ENCODE data around the gene ENAH. TPM values are rescaled to one million over a fixed set of nuclear protein-coding genes. Genes with fewer than 3 reads are reported as not detected.

Gene ENAH
- total RNA-seq, 1 experiment from 2014 or later = 103 TPM

DNA sequence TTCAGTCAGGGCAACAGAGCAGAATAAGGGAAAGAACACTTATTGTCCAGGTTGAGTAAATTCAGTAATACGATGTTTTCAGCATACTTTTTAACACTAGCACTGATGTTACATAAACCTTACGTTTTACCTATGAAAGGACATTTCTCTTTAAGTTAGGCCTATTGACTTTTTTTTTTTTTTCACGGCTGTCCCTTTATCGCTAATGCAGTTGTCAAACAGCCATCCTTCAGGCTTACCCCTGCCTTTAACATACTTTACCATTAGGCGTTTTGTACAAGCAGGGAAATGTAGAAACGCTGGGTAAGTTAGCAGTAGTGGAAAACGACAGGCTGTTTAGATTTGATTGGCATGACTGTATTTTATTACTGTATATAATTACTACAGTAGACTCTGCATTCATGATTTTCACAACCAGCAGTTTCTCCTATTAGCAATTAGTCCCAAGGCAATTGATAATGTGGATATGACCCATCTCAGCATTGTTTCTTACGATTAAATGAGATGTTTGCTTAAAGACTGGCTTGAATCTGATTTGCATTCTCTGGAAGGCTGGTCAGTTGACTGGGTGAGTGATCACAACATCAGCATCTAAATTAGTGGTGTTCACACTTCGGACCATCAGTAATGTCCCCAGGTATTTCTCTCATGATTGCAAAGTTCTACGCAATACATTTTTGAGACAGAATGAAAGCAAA, 115.2 kb downstream of the ENAH start:
- no peak for DNase-seq
- Mint-ChIP-seq H3K9me3 (ENCODE audit: low read depth, unreplicated experiment) (no peaks in the 10 kb centered on the region), H3K4me3 (ENCODE audit: low read depth, unreplicated experiment) (no peak overlapping the region), H3K36me3 (ENCODE audit: insufficient read depth, unreplicated experiment) (no peaks in the 10 kb centered on the region), H3K27me3 (ENCODE audit: unreplicated experiment) (no peaks in the 10 kb centered on the region), H3K27ac (ENCODE audit: unreplicated experiment) (no peak overlapping the region), H3K4me1 (ENCODE audit: low read depth, unreplicated experiment) (peaks cover 25% of the 10 kb centered on the region)
- BruUV-seq (replicated peaks) = no TSS peak
- TF ChIP-seq, protein P1, sequence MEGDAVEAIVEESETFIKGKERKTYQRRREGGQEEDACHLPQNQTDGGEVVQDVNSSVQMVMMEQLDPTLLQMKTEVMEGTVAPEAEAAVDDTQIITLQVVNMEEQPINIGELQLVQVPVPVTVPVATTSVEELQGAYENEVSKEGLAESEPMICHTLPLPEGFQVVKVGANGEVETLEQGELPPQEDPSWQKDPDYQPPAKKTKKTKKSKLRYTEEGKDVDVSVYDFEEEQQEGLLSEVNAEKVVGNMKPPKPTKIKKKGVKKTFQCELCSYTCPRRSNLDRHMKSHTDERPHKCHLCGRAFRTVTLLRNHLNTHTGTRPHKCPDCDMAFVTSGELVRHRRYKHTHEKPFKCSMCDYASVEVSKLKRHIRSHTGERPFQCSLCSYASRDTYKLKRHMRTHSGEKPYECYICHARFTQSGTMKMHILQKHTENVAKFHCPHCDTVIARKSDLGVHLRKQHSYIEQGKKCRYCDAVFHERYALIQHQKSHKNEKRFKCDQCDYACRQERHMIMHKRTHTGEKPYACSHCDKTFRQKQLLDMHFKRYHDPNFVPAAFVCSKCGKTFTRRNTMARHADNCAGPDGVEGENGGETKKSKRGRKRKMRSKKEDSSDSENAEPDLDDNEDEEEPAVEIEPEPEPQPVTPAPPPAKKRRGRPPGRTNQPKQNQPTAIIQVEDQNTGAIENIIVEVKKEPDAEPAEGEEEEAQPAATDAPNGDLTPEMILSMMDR (IDR thresholded peaks at IDR 0.05; ENCODE audit: unreplicated experiment) = no peak
- intact Hi-C loops (cut with micrococcal nuclease; ENCODE audit: unreplicated experiment) = no loop called here
- CTCF ChIA-PET = no interaction called here

DNA sequence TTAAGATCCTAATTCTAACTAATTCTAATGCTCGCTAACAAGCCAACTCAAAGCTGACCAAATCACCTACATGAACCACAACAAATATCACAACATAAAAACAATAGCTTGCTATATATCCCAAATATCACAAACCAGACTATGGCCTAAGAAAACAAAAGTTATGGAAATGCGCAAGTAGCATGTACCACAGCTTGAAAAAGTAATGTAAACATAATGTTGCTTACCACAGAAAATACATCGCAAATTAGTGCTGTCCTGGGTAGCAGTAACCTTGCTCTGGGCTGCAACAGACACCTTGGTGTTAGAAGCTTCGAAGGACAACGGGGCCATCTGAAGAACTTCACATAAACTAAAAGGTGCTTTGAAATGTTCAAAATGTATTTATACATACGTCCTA, 117.6 kb downstream of the ENAH start:
- DNase-seq = no peak
- Mint-ChIP-seq H3K27ac (ENCODE audit: unreplicated experiment) (no peak overlapping the region), H3K36me3 (ENCODE audit: insufficient read depth, unreplicated experiment) (no peaks in the 10 kb centered on the region), H3K4me1 (ENCODE audit: low read depth, unreplicated experiment) (peaks cover 25% of the 10 kb centered on the region), H3K27me3 (ENCODE audit: unreplicated experiment) (no peaks in the 10 kb centered on the region), H3K4me3 (ENCODE audit: low read depth, unreplicated experiment) (no peak overlapping the region), H3K9me3 (ENCODE audit: low read depth, unreplicated experiment) (no peaks in the 10 kb centered on the region)
- TF ChIP-seq, protein P1 (IDR thresholded peaks at IDR 0.05; ENCODE audit: unreplicated experiment) = no peak
- no TSS peak for BruUV-seq (replicated peaks)
- intact Hi-C loops (cut with micrococcal nuclease; ENCODE audit: unreplicated experiment) = no loop called here
- CTCF ChIA-PET = interaction anchor here (0.7 kb wide), 1 partner anchor 233 kb away, joined by 3 read pairs; no protein-coding TSS in a partner anchor

DNA sequence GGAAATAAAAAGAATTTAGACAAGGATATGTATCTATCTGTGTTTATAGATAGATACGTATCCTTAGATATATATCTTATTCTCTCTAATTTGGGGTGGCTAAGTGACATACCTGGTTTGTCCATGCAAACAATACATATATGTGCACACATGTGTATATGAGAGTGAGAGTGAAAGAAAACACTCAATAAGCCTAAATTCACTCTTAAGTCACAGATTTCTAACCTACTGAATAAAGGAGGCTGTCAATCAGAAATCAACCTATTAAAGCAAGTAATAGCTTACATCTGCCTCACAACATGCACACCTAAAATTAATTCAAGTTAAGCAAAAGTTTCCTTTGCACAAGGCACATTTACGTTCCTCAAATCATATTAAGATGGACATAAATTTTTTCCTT, 118.2 kb downstream of the ENAH start:
- intact Hi-C loops (cut with micrococcal nuclease; ENCODE audit: unreplicated experiment) = no loop called here
- H3K4me1 Mint-ChIP-seq (ENCODE audit: low read depth, unreplicated experiment) = peaks cover 23% of the 10 kb centered on the region
- H3K27ac Mint-ChIP-seq (ENCODE audit: unreplicated experiment) = no peak overlapping the region
- BruUV-seq (replicated peaks) = no TSS peak
- TF ChIP-seq, protein P1 (IDR thresholded peaks at IDR 0.05; ENCODE audit: unreplicated experiment) = no peak
- H3K27me3 Mint-ChIP-seq (ENCODE audit: unreplicated experiment) = no peaks in the 10 kb centered on the region
- no peaks in the 10 kb centered on the region for H3K36me3 Mint-ChIP-seq (ENCODE audit: insufficient read depth, unreplicated experiment)
- H3K4me3 Mint-ChIP-seq (ENCODE audit: low read depth, unreplicated experiment) = no peak overlapping the region
- CTCF ChIA-PET = no interaction called here
- H3K9me3 Mint-ChIP-seq (ENCODE audit: low read depth, unreplicated experiment) = no peaks in the 10 kb centered on the region
- no peak for DNase-seq

DNA sequence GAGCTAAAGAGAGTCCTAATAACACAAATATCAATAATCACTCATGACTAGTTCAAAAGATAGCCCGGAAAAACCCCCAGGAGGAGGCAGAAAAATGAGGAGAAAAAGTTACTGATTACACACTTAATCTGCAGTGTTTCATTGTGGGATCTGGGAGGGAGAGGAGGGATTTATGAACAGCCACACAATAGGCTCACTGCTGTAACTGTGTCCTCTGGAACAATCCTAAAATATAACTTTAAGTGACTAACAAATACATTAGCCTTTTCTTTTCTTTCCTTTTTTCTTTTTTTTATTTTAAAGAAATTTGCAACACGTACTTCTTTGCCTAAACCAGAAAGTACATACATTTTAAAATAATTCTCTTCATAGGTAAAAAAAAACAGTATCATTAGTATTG, 118.8 kb downstream of the ENAH start:
- no peaks in the 10 kb centered on the region for H3K27me3 Mint-ChIP-seq (ENCODE audit: unreplicated experiment)
- H3K27ac Mint-ChIP-seq (ENCODE audit: unreplicated experiment) = no peak overlapping the region
- CTCF ChIA-PET = no interaction called here
- peaks cover 17% of the 10 kb centered on the region for H3K4me1 Mint-ChIP-seq (ENCODE audit: low read depth, unreplicated experiment)
- intact Hi-C loops (cut with micrococcal nuclease; ENCODE audit: unreplicated experiment) = no loop called here
- no peaks in the 10 kb centered on the region for H3K36me3 Mint-ChIP-seq (ENCODE audit: insufficient read depth, unreplicated experiment)
- DNase-seq = no peak
- TF ChIP-seq, protein P1 (IDR thresholded peaks at IDR 0.05; ENCODE audit: unreplicated experiment) = no peak
- BruUV-seq (replicated peaks) = no TSS peak
- no peaks in the 10 kb centered on the region for H3K9me3 Mint-ChIP-seq (ENCODE audit: low read depth, unreplicated experiment)
- no peak overlapping the region for H3K4me3 Mint-ChIP-seq (ENCODE audit: low read depth, unreplicated experiment)

Measured in Calu3 (cell line).